Endothelial cell (in vitro differentiated cells): Measurements from ENCODE around the gene F5. TPM values are rescaled to one million over a fixed set of nuclear protein-coding genes. Genes with fewer than 3 reads are reported as not detected.

Experiments used
- DNase-seq: peaks from one replicate; pipeline ENCODE4 v3.0.0; 2021; ENCODE audit warnings: low spot score
- H3K27ac Mint-ChIP-seq: one replicate; pipeline ENCODE4 v1.8.0; 2021; ENCODE audit warnings: mixed read lengths, inconsistent platforms; ENCODE audit not compliant: unreplicated experiment
- H3K27me3 Mint-ChIP-seq: one replicate; pipeline ENCODE4 v1.8.0; 2021; ENCODE audit warnings: mild to moderate bottlenecking, moderate library complexity, mixed read lengths, inconsistent platforms; ENCODE audit not compliant: unreplicated experiment
- H3K36me3 Mint-ChIP-seq: one replicate; pipeline ENCODE4 v1.8.0; 2021; ENCODE audit warnings: mild to moderate bottlenecking, low read depth, mixed read lengths, inconsistent platforms; ENCODE audit not compliant: unreplicated experiment
- H3K4me1 Mint-ChIP-seq: one replicate; pipeline ENCODE4 v1.8.0; 2021; ENCODE audit warnings: mild to moderate bottlenecking, mixed read lengths, inconsistent platforms; ENCODE audit not compliant: unreplicated experiment
- H3K4me3 Mint-ChIP-seq: one replicate; pipeline ENCODE4 v1.8.0; 2021; ENCODE audit warnings: mild to moderate bottlenecking, mixed read lengths, inconsistent platforms; ENCODE audit not compliant: unreplicated experiment
- H3K9me3 Mint-ChIP-seq: one replicate; pipeline ENCODE4 v1.8.0; 2021; ENCODE audit warnings: mixed read lengths, inconsistent platforms; ENCODE audit not compliant: unreplicated experiment
- total RNA-seq: library from RNA; stranded (reverse); fragmentation: NEBNext Ultra II Directional; extraction: Animal tissue kit (Norgen Biotek cat#: 25700); gene quantifications from one replicate; pipeline ENCODE4 v1.2.1, GENCODE V29; 2021; ENCODE audit not compliant: unreplicated experiment
- TF ChIP-seq, protein P1 (sequence below): fragments of 200-600 bp; sonication (generic); IDR thresholded peaks from one replicate; pipeline ENCODE4 v1.5.0; 2021; ENCODE audit warnings: antibody characterized with exemption; ENCODE audit not compliant: unreplicated experiment

The F5 gene
- total RNA-seq, 1 donor from 2014 or later: not detected

DNA sequence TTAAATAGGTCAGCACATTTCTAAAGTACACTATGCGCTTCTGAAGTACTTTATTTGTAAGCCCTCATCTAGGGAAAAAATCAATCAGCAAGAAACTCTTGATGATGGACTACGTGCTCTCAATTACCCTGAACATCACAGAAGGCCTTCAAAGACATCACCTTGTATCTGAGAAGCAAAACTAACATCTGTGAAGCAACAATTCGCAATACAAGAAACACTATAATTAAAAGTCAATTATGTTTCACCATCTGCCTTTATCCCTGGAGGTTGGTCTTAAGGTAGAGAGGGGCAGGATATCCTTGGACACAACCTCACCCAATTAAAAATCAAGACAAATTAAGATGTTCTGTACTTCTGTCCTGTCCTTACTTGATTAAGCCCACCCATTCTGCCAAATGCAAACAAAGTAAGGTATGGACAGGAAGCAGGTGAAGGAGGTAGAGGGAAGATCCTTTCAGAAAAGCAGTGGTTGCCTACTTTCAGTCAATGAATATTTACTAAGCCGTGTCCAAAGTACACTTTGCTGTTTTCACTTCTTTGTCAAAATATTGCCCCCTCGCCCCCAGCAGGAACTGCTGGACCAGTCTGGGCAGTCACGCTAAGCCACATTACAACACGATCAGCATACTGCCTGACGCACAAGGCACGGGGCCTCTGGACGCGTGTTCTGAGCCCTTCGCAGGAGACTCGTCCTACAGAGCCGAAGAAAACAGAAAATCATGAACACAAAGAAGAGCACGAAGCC is 101.4 kb downstream of the F5 start:
- TF ChIP-seq, protein P1, sequence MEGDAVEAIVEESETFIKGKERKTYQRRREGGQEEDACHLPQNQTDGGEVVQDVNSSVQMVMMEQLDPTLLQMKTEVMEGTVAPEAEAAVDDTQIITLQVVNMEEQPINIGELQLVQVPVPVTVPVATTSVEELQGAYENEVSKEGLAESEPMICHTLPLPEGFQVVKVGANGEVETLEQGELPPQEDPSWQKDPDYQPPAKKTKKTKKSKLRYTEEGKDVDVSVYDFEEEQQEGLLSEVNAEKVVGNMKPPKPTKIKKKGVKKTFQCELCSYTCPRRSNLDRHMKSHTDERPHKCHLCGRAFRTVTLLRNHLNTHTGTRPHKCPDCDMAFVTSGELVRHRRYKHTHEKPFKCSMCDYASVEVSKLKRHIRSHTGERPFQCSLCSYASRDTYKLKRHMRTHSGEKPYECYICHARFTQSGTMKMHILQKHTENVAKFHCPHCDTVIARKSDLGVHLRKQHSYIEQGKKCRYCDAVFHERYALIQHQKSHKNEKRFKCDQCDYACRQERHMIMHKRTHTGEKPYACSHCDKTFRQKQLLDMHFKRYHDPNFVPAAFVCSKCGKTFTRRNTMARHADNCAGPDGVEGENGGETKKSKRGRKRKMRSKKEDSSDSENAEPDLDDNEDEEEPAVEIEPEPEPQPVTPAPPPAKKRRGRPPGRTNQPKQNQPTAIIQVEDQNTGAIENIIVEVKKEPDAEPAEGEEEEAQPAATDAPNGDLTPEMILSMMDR: no peak
- Mint-ChIP-seq H3K9me3 (no peaks in the 10 kb centered on the region), H3K27me3 (peaks cover 8% of the 10 kb centered on the region), H3K36me3 (no peaks in the 10 kb centered on the region), H3K4me1 (peaks cover 36% of the 10 kb centered on the region), H3K27ac (peak overlapping the region; percentile 90), H3K4me3 (peak overlapping the region; percentile 97)
- DNase-seq: no peak

DNA sequence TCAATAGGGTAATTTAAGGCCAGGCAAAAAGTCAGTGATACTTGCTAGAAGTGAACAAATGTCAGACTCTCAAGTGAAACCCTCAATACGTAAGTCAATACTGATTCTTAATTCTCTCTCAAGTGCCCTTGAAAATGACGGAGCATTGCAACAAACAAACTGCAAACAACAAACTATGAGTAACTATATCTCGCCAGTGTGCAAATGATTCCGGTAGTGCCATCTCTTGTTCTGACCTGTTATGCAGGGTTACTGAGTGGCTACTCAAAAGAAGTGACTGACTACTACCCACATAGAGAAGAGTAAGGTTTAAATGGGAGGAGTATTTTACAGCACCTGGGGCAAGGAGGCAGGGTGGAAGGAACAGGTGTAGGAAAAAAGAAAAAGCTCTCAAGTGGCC is 102.2 kb downstream of the F5 start:
- H3K4me3 Mint-ChIP-seq: peak overlapping the region; percentile 56
- DNase-seq: no peak
- no peak overlapping the region for H3K27ac Mint-ChIP-seq
- TF ChIP-seq, protein P1: no peak
- H3K27me3 Mint-ChIP-seq: peaks cover 8% of the 10 kb centered on the region
- H3K4me1 Mint-ChIP-seq: peaks cover 36% of the 10 kb centered on the region
- no peaks in the 10 kb centered on the region for H3K36me3 Mint-ChIP-seq
- H3K9me3 Mint-ChIP-seq: no peaks in the 10 kb centered on the region

DNA sequence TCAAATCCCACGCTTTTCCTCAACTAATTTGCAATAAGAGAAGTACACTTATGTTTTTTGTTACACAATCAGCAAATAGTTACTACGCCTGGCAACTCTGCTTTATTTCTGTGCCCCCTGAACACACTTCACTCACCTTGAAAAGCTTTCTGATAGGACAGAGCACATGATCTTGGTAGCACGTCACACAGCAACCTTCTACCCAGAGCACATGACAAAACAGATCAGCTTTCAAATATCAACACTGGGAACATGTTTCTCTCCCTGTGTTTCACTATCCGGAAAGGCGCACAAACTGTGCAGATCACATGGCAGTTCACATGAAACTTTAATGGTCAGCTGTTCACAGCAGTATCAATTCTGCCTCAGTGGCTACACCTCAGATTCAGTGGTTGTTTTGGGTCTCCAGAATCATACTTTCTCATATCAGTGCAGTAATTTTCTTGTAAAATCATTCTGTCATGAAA is 102.7 kb downstream of the F5 start:
- H3K9me3 Mint-ChIP-seq: no peaks in the 10 kb centered on the region
- H3K36me3 Mint-ChIP-seq: no peaks in the 10 kb centered on the region
- H3K27ac Mint-ChIP-seq: no peak overlapping the region
- DNase-seq: no peak
- TF ChIP-seq, protein P1: no peak
- peaks cover 8% of the 10 kb centered on the region for H3K27me3 Mint-ChIP-seq
- peaks cover 36% of the 10 kb centered on the region for H3K4me1 Mint-ChIP-seq
- no peak overlapping the region for H3K4me3 Mint-ChIP-seq

DNA sequence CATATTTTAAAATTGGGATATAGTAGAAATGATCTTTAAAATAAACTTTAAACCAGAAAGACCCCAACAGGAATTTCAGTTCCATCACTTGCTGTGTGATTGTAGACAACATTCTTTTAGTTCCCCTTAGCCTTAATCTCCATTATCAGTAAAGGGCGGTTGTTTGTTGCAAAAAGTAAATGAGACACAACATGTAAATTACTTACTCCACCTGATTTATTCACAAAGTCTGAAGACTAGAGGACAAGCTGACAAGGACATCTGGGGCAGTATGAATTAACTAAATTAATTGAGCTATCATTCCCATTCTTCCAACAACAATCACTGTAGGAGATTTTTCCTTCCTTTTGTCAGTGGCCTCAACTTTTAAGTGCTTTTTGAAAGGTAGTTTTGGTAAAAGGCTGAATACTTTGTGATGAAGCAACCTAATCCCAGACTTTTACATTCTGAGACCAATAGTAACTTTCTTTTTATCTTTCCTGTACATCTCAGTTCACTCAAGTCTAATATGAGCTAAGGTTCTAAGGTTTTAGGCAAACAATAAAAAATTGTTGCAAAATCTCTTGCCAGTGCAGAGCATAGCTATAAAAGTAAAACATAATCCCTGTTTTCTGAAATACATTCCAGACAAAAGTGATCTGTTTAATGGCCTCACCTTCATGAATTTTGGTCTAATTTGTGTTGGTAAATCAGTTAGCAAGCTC is 106.8 kb downstream of the F5 start:
- no peak for DNase-seq
- H3K9me3 Mint-ChIP-seq: no peaks in the 10 kb centered on the region
- H3K27me3 Mint-ChIP-seq: peaks cover under 1% of the 10 kb centered on the region
- H3K27ac Mint-ChIP-seq: no peak overlapping the region
- H3K4me1 Mint-ChIP-seq: peaks cover 11% of the 10 kb centered on the region
- no peaks in the 10 kb centered on the region for H3K36me3 Mint-ChIP-seq
- no peak overlapping the region for H3K4me3 Mint-ChIP-seq
- TF ChIP-seq, protein P1: no peak

DNA sequence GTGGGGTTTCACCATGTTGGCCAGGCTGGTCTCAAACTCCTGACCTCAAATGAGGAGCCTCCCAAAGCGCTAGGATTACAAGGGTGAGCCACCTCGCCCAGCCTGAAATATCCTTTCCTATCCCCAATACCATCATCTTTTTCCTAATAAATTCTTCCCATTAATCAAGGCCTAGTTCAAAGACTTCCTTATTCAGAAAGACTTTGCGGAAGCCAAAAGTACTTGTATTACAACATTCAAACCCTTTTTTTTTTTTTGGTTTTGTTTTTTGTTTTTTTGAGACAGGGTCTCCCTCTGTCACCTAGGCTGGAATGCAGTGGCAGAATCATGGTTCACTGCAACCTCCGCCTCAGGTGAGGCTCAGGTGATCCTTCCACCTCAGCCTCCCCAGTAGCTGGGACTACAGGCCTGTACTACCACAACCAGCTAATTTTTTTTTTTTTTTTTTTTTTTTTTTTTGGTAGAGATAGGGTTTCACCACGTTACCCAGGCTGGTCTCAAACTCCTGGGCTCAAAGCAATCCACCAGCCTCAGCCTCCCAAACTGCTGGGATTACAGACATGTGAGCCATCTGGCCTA is 108.1 kb downstream of the F5 start:
- Mint-ChIP-seq H3K9me3 (no peaks in the 10 kb centered on the region), H3K27ac (no peak overlapping the region), H3K4me1 (no peaks in the 10 kb centered on the region), H3K36me3 (no peaks in the 10 kb centered on the region), H3K4me3 (no peak overlapping the region), H3K27me3 (no peaks in the 10 kb centered on the region)
- TF ChIP-seq, protein P1: no peak
- DNase-seq: no peak
